Islet precursor cell (in vitro differentiated cells): ENCODE data around the gene GRIK4.
"Not testable (repeated sequence)": the region's sequence is repeated elsewhere in the genome, so short reads cannot be mapped to it uniquely, and the experiment has no call there.

ENCODE experiments used
- DNase-seq: peaks from one replicate; pipeline ENCODE4 v3.0.0-alpha.2; 2018

Gene GRIK4

GRCh38 chr11:120974466-120974865, 462.9 kb downstream of the GRIK4 start:
- no peak for DNase-seq

GRCh38 chr11:120974965-120975364, 463.4 kb downstream of the GRIK4 start:
- DNase-seq: no peak

- no peak for DNase-seq
These were observed 466.0 kb downstream of the GRIK4 start for GRCh38 chr11:120977266-120978137.

- DNase-seq: no peak
These were observed 467.2 kb downstream of the GRIK4 start for GRCh38 chr11:120978701-120979100.

- DNase-seq: peak; percentile 93
These were observed 474.4 kb downstream of the GRIK4 start for GRCh38 chr11:120985718-120986569.

GRCh38 chr11:120988603-120989002, 477.1 kb downstream of the GRIK4 start:
- DNase-seq: no peak

GRCh38 chr11:120991830-120992686, 480.5 kb downstream of the GRIK4 start:
- DNase-seq: no peak

GRCh38 chr11:120994091-120994859, 482.7 kb downstream of the GRIK4 start:
- no peak for DNase-seq

GRCh38 chr11:120995184-120995583, 483.6 kb downstream of the GRIK4 start:
- no peak for DNase-seq

- DNase-seq: no peak
These were observed 485.4 kb downstream of the GRIK4 start for GRCh38 chr11:120996973-120997372.

- DNase-seq: no peak
These were observed 487.0 kb downstream of the GRIK4 start for GRCh38 chr11:120998581-120998980.

- no peak for DNase-seq
These were observed 492.8 kb downstream of the GRIK4 start for GRCh38 chr11:121004206-121004840.

GRCh38 chr11:121006922-121007321, 495.4 kb downstream of the GRIK4 start:
- DNase-seq: no peak

- DNase-seq: no peak
These were observed 497.0 kb downstream of the GRIK4 start for GRCh38 chr11:121008551-121008950.

- DNase-seq: no peak
These were observed 500.5 kb downstream of the GRIK4 start for GRCh38 chr11:121012091-121012490.

- no peak for DNase-seq
These were observed 507.2 kb downstream of the GRIK4 start for GRCh38 chr11:121018746-121019145.

- DNase-seq: not testable (repeated sequence)
These were observed 510.2 kb downstream of the GRIK4 start for GRCh38 chr11:121021718-121022117.

GRCh38 chr11:121023848-121024751, 512.6 kb downstream of the GRIK4 start, which contains the start of gene TBCEL:
TSS of gene TBCEL (plus strand) at chr11:121024102. CDS start at chr11:121045691, 21,589 bp downstream.
- DNase-seq: peak; percentile 95

- peak; percentile 61 for DNase-seq
These were observed 513.4 kb downstream of the GRIK4 start for GRCh38 chr11:121024989-121025388.

- no peak for DNase-seq
These were observed 517.6 kb downstream of the GRIK4 start for GRCh38 chr11:121029153-121029552.
